ENCODE measurements around the gene TOGARAM2. TPM values are rescaled to one million over a fixed set of nuclear protein-coding genes. Genes with fewer than 3 reads are reported as not detected.

The TOGARAM2 gene
- total and polyA plus RNA-seq, 10 of the 15 experiments (the other 5 are each of a cell fraction or from before 2014, with no cell fraction given) = 0.01 to 0.06 (median 0.03) TPM; not detected in 7

DNA sequence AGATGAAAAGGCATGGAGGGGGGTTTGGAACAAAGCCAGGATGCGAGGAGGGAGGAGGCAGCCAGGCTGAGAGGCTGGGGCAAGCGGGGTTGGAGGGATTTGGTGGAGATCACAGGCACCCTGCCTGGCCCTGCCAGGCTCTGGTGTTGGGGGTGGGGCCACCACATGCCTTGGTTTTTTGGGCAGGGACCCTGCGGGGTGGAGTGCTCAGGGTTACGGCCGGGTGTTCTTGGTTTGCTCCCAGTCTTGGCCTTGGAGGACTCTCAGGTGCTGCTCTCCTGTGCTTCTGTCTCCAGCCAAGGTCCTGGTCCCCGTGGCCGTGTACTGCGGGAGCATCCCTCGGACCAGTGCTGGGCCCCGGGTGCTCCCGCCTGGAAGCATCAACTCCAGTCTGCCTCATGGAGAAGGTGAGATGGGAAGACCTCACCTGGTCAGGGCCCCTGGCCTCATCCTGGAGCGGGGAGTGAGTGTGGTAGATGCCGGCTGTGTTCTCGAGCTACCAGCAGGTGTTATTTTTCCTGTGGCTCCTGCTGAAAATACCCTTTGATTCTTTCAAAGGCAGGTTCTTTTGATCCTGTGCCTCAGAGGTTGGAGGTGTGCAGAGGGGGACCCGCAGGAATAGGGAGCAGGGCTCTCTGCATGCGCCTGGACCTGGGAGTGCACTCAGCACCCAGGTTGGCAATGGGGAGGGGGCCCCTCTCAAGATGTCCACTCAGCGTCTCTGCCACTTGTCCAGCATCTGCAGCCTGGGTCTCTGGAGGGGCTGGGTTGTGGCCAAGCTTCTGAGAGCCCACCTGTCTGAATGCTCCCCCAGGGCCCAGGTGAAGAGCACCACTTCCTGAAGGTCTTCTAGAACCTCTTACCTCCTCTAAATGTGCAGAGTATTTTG lies 17.0 kb downstream of the TOGARAM2 start:
- ChIA-PET RAD21 (ENCODE audit: unreplicated experiment) (no interaction called here), POLR2A (no interaction called here), SMC1A (ENCODE audit: uncharacterized antibody, unreplicated experiment) (no interaction called here), CTCF (no interaction called here)
- ATAC-seq (no peak), FAIRE-seq (no peak), DNase-seq (ENCODE audit: low read depth, low spot score) (no peak)
- Histone ChIP-seq H3K36me3 (ENCODE audit: control insufficient read depth in 2 of 2, insufficient read depth in 2 of 2, low read length in 1 of 2) (no peaks in the 10 kb centered on the region), H3K4me1 (ENCODE audit: control insufficient read depth, insufficient read depth, low read length) (peaks cover 3% of the 10 kb centered on the region; the same call in 1 of the 2 replicates), H3K4me2 (ENCODE audit: control insufficient read depth, insufficient read depth) (no peak overlapping the region), H3K9me3 (replicated peaks; ENCODE audit: control insufficient read depth, insufficient read depth, low read length) (no peaks in the 10 kb centered on the region), H4K20me1 (ENCODE audit: control insufficient read depth, insufficient read depth) (no peaks in the 10 kb centered on the region), H3K9ac (ENCODE audit: control insufficient read depth, insufficient read depth, low read length) (no peak overlapping the region), H2AFZ (ENCODE audit: control insufficient read depth, low read depth, low read length) (no peak overlapping the region), H3K79me2 (ENCODE audit: control insufficient read depth, insufficient read depth, low read length) (no peaks in the 10 kb centered on the region), H3K27me3 (replicated peaks in 1 of 2; ENCODE audit: control insufficient read depth in 2 of 2, insufficient read depth in 2 of 2, low read length in 1 of 2) (no peaks in the 10 kb centered on the region), H3K27ac (ENCODE audit: control insufficient read depth, insufficient read depth) (no peak overlapping the region), H3K4me3 (no peak overlapping the region)
- TF ChIP-seq ESRRA (IDR thresholded peaks at IDR 0.05; ENCODE audit: low read length) (no peak), JUND (IDR thresholded peaks at IDR 0.05; ENCODE audit: low read depth, low read length) (no peak), STAT1 (conservative IDR thresholded peaks at IDR 0.05) (no peak)
- TF ChIP-seq, protein P1, sequence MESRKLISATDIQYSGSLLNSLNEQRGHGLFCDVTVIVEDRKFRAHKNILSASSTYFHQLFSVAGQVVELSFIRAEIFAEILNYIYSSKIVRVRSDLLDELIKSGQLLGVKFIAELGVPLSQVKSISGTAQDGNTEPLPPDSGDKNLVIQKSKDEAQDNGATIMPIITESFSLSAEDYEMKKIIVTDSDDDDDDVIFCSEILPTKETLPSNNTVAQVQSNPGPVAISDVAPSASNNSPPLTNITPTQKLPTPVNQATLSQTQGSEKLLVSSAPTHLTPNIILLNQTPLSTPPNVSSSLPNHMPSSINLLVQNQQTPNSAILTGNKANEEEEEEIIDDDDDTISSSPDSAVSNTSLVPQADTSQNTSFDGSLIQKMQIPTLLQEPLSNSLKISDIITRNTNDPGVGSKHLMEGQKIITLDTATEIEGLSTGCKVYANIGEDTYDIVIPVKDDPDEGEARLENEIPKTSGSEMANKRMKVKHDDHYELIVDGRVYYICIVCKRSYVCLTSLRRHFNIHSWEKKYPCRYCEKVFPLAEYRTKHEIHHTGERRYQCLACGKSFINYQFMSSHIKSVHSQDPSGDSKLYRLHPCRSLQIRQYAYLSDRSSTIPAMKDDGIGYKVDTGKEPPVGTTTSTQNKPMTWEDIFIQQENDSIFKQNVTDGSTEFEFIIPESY (IDR thresholded peaks at IDR 0.05) = no peak
- TF ChIP-seq, protein P2, sequence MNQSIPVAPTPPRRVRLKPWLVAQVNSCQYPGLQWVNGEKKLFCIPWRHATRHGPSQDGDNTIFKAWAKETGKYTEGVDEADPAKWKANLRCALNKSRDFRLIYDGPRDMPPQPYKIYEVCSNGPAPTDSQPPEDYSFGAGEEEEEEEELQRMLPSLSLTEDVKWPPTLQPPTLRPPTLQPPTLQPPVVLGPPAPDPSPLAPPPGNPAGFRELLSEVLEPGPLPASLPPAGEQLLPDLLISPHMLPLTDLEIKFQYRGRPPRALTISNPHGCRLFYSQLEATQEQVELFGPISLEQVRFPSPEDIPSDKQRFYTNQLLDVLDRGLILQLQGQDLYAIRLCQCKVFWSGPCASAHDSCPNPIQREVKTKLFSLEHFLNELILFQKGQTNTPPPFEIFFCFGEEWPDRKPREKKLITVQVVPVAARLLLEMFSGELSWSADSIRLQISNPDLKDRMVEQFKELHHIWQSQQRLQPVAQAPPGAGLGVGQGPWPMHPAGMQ (IDR thresholded peaks at IDR 0.05; ENCODE audit: borderline replicate concordance) = no peak
- TF ChIP-seq, protein P3, sequence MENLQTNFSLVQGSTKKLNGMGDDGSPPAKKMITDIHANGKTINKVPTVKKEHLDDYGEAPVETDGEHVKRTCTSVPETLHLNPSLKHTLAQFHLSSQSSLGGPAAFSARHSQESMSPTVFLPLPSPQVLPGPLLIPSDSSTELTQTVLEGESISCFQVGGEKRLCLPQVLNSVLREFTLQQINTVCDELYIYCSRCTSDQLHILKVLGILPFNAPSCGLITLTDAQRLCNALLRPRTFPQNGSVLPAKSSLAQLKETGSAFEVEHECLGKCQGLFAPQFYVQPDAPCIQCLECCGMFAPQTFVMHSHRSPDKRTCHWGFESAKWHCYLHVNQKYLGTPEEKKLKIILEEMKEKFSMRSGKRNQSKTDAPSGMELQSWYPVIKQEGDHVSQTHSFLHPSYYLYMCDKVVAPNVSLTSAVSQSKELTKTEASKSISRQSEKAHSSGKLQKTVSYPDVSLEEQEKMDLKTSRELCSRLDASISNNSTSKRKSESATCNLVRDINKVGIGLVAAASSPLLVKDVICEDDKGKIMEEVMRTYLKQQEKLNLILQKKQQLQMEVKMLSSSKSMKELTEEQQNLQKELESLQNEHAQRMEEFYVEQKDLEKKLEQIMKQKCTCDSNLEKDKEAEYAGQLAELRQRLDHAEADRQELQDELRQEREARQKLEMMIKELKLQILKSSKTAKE (IDR thresholded peaks at IDR 0.05; ENCODE audit: low read depth, poor library complexity, severe bottlenecking) = no peak
- BruUV-seq (replicated peaks) = no TSS peak
- in situ Hi-C loops (cut with MboI) (no loop called here), intact Hi-C loops (cut with micrococcal nuclease; ENCODE audit: unreplicated experiment) (no loop called here)
- 59% methylated on average over 17 of the region's 17 CpGs for WGBS (ENCODE audit: insufficient coverage, insufficient replicate concordance, low lambda C conversion rate, missing lambda C conversion rate)
